HUDEP-2 (cell line): ENCODE data around the gene KLHL4.
A peak's percentile ranks its signal among the peaks of the same experiment; 100 is the strongest.
"Not testable (repeated sequence)": the region's sequence is repeated elsewhere in the genome, so short reads cannot be mapped to it uniquely, and the experiment has no call there.

Source experiments
- DNase-seq, 76 experiments: peaks; one replicate each; lab custom pipeline; 2025; ENCODE audit not compliant: unreplicated experiment in 76 of 76; lab: John Stamatoyannopoulos, UW

Gene KLHL4

DNA sequence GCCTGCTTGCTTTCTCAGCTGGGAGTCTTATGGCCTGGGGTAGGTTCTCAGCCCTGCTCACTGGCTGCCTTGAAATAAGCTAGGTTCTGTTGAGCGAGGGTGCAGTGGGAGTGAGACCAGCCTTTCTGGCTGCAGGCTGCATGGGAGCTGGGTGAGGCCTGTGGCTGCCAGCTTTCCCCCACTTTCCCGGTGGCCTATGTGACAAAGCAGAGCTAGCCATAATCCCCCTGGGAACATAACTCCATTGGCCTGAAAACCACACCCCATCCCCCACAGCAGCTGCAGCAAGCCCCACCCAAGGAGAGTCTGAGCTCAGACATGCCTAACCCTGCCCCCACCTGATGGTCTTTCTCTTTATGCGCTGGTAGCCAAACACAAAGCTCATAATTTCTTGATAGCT lies 118.9 kb downstream of the KLHL4 start:
- no peak for DNase-seq

DNA sequence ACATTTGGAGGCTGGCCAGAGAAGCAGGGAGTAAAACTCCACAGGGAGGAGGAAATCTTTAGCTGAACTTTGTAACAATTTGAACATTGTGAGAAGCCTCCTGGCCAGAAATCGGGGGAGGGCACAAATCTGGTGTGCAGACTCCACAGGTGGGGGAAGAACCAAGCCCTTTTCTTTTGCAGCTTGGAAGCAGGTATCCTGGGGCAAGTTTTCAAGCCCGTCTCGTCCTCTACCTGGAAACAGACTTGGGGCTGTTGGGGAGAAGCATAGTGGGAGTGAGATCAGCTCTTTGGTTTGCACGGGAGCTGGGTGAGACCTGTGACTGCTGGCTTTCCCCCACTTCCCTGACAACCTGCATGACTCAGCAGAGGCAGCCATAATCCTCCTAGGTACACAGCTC lies 123.8 kb downstream of the KLHL4 start:
- DNase-seq = not testable (repeated sequence)

DNA sequence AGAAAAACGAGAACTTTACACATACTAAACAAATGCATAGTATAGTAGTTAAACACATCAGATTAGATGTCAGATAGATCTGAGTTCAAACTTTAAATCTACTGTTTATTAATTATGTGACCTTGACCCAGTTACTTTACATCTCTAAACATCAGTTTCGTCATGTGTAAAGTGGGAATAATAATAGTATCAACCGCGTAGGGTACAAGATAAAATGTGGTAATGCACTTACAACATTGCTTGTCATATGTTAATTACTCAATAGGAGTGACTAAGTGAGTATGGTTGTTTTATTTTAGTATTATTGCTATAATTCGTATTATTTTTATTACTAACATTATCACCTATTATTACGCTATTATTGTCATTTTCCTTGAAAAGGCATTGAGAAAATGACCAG lies 144.2 kb downstream of the KLHL4 start:
- DNase-seq = no peak

DNA sequence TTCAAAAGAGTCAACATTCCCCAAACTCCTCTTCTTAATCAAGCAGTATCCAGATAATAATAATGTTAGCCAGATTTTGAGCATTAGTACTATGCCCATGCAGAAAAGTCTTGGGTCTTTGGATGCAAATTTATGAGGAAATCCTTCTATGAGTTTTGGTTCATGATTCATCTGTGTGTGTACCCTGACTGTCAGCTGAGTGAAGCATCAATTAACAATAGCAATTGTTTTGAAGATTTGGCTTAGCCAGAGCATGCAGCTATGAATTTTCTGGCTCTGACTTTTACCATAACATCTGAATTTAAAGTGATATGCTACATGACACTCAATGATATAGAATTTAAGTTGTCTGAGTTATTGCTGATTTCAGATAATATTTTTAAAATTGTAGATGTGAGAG lies 145.8 kb downstream of the KLHL4 start:
- no peak for DNase-seq

DNA sequence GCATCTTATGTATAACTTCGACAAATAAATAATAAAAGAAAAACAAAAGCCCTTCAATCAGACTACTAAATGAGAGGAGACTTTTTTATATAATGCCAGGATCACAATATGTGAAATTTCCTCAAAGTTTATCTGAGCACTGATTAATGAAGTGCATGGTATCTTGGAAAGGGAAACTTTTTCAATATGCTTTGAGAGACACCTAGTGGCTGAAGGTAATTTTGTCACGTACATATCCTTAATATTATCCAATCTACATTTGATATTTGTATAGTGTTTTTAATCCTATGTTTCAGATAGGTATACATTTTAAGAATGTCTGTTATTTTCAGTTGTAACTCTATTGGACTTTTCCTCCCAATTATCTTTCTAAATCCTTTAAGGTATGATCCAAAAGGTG lies 146.8 kb downstream of the KLHL4 start:
- peak in 4 of 76 experiments; percentile 0 to 9 (median 1) for DNase-seq

DNA sequence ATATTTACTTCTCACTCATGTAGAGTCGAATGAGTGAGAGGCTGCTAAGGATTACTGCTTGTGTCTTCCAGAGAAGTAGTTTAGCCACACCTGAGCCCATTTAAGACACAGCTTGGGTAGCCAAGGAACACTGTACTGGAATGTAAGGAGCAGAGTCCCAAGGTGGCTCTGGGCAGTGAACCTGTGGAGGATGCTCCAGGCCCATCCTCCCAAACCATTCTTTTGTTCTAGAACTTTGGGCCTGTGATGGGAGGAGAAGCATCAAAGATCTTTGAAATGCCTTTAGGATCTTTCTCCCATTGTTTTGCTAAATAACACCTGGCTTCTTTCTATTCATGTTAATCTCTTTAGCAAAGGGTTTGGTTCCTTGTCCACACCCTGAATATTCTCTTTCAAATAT lies 162.2 kb downstream of the KLHL4 start:
- DNase-seq = no peak

DNA sequence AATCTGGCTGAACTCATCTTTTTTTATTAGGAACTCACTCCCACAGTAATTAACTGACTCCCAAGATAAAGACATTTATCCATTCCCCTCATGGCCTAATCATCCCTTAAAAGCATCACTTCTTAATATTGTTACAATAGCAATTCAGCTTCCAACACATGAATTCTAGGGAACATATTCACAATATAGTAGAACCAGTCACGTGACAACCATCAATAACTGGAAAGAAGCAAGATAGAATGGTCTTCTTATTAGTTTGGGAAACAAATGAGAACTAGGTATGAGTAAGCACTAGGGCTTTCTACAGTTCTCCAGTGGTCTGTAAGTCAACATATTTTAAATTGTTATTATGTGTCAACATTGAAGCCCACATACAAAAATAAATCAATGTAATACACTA lies 170.1 kb downstream of the KLHL4 start:
- DNase-seq = no peak

DNA sequence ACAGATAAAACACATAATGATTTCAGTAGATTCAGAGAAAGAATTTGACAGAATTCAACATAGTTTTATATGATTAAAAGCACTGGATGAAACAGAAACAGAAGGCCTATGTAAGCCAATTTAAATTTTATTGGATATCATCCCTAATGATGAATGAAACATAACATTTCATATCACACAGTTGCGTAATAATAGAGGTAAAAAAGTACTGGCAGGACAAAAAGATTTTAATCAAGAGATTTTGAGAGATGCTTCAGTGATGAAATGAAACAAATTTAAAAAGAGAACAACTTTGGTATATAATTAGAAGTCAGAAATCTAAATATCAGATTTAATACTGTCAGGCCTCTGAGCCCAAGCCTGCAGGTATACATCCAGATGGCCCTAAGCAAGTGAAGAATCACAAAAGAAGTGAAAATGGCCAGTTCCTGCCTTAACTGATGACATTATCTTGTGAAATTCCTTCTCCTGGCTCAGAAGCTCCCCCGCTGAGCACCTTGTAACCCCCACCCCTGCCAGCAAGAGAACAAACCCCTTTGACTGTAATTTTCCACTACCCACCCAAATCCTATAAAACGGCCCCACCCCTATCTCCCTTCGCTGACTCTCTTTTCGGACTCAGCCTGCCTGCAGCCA lies 170.6 kb downstream of the KLHL4 start:
- not testable (repeated sequence) for DNase-seq

DNA sequence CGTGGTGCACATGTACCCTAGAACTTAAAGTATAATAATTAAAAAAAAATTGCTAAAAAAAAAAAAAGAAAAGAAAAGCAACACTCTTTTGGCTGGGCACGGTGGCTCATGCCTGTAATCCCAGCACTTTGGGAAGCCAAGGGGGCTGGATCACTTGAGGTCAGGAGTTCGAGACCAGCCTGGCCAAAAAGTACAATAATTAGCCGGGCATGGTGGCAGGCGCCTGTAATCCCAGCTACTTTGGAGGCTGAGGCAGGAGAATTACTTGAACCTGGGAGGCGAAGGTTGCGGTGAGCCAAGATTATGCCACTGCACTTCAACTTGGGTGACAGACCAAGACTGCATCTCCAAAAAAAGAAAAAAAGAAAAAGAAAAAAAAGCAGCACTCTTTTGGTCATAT lies 171.6 kb downstream of the KLHL4 start:
- DNase-seq = not testable (repeated sequence)

DNA sequence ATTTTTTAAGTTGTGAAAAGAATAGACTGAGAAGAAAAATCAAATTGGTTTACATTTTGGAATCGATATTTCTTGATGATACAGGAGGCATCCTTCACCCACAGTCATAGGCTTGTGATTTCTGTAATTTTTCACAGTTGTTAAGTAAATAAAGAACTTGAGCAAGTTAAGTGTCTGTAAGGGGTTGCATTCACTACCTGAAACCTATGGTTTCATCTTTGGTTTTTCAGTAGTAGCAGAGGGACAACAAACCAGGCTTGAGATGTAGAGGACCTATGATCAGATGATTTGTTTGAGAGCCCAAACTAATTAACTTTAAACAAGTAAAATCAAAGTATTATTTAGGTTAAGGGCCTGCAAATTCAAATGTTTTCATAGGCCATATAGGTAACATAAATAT lies 175.6 kb downstream of the KLHL4 start:
- DNase-seq = no peak

DNA sequence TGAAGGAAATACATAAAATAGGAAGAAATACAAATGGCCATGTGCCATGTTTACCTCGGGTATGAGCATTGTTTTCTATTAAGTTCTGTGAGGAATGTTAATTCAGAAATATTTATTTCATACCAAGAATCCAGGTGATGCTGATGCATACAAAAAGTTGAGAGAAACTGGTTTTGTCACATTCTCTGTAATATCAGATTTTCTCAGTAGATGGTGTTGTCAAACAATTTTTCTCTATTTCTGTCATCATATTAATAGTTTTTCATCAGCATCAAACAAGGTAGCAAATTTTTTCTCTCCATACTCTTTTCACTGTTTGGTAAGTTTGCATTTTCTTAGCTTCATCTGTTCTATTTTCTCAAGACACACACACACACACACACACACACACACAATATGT lies 179.8 kb downstream of the KLHL4 start:
- DNase-seq = no peak

DNA sequence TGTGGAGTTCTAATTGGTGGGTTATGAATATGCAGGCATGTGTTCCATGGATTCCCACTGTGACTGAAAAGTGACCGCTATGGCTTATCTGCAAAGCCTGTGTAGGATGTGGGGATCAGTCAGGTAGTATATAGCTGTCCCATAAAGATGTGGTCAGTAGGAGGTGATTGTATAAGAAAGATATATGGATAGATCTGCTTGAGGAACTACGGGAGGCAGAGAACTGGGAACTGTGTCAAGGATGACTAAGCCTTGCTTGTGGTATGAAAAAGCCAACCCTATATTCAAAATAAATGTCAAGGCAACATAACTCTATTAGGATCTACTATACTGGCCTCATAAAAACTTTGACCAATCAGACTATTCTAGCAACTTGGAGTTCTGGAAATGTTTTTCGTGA lies 185.2 kb downstream of the KLHL4 start:
- DNase-seq = no peak

DNA sequence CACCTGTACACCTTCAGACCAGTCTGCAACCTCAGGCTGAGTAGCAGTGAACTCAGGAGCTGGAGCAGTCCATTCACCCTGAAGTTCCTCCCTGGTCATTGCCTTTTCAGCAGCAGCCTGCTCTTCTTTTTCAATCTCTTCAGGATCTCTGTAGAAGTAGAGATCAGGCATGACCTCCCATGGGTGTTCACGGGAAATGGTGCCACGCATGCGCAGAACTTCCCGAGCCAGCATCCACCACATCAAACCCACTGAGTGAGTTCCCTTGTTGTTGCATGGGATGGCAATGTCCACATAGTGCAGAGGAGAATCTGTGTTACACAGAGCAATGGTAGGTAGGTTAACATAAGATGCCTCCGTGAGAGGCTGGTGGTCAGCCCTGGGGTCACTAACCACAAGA lies 185.9 kb downstream of the KLHL4 start:
- not testable (repeated sequence) for DNase-seq

DNA sequence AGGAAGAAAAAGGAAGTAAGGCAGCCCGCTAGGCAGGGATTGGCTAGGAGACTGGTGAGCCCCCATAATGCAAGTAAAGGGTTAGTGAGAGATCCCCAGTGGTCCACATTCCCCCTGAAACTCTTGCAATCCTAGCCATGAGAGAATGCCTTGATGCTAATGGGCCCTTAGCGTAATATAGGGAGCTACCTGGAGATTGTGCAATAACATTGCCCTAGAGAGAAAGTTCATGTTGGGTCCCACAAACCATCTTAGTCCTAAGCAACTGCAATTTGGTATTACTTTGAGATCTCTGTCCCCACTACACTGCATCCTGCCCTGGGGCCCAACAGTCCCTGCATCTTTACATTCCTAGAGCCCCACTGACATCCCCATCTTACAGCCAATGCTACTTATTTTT lies 188.5 kb downstream of the KLHL4 start:
- no peak for DNase-seq

DNA sequence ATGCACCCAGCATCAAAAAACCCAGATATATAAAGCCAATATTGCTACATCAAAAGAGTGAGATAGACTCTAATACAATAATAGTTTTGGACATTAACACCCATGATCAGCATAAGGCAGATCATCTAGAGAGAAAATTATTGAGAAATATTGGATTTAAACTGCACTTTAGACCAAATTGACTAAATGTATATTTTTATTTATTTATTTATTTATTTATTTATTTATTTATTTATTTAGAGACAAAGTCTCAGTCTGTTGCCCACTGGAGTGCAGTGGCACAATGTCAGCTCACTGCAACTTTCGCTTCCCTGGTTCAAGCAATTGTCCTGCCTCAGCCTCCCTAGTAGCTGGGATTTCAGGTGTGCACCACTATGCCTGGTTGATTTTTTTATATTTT lies 193.0 kb downstream of the KLHL4 start:
- no peak for DNase-seq
